GM21576 (cell line): ENCODE results near the gene ASF1A.
A peak's percentile ranks its signal among the peaks of the same experiment; 100 is the strongest.

Experiments
- ATAC-seq: cut with Tn5 transposase; IDR thresholded peaks from one replicate; pipeline ENCODE4 v1.9.1; 2021; ENCODE audit warnings: mild to moderate bottlenecking, moderate library complexity; ENCODE audit not compliant: unreplicated experiment

Gene ASF1A

DNA sequence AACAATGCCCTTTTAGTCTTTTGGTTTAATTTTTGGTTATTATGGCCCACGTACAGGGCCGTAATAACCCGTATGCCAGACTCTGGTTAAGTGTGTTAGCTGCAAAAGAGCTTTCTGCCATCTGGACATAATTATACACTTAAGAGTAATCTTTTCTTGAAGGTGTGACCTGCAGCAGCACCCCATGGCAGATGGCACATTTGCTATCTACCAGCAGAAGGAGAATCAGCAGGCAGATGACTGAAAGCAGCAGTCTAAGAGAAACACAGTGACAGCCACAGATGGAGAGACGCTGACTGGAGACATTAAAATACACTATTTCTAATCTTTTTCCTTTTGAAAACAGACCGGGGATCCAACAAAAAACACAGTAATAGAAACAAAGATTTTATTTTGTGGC lies 18.7 kb downstream of the ASF1A start:
- no peak for ATAC-seq

GRCh38 chr6:118913161-118913560 lies 19.2 kb downstream of the ASF1A start:
- ATAC-seq, result no peak

- no peak for ATAC-seq
Measured at GRCh38 chr6:118914598-118914997, 20.6 kb downstream of the ASF1A start.

GRCh38 chr6:118917546-118918328 lies 23.8 kb downstream of the ASF1A start:
- ATAC-seq, result no peak

- no peak for ATAC-seq
Measured at GRCh38 chr6:118918329-118918725, 24.4 kb downstream of the ASF1A start.

DNA sequence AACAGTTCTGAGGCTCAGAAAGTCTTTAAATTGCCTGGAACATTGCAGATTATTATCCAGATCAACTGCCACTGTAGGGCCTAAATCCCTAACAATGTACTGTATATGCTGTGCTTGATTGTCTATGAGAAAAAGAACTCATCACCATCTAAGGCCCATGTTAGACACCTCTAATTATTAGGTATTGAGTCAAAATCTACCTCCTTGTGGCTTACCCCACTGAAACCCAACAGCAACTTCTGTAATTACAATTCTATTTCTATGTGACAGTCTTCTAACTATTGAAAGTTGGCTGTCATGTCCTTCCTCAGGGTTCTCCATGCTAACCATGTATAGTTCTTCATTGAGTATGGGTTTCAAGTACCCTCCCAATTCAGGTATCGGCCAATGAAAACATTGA lies 27.1 kb downstream of the ASF1A start:
- no peak for ATAC-seq

DNA sequence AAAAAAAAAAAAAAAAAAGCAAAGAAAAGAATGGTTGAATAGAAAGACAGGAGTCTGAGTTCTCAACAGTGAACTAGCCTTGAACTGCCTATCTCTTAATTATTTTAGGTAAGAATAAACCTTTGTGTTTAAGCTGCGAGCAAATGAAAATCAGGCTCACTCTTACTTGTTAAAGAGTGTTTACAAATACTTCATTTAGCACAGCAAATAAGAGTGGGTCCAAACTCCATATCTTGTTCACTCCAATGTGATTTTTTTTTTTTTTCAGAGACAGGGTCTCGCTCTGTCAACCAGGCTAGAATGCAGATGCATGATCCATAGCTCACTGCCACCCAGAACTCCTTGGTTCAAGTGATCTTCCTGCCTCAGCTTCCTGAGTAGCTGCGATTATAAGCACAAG lies 29.1 kb downstream of the ASF1A start:
- no peak for ATAC-seq

GRCh38 chr6:118930680-118931079 lies 36.7 kb downstream of the ASF1A start:
- ATAC-seq, result no peak

DNA sequence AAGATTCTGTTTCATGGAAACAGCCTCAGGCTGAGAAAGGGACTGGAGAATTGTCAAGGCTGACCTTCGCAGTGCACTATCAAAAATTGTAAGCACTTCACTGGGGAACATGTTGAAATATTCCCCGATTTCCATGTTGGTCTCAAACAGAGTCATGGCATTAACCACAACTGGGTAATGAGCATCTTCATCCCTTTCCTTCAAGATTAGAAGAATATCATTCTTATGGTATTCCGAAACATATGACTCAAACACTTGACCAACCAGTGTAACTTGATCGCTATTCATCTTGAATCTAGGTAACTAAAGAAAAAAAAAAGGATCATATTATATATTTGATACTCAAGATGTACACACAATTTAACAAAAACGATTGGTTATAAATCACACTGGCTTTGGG lies 37.5 kb downstream of the ASF1A start:
- no peak for ATAC-seq

DNA sequence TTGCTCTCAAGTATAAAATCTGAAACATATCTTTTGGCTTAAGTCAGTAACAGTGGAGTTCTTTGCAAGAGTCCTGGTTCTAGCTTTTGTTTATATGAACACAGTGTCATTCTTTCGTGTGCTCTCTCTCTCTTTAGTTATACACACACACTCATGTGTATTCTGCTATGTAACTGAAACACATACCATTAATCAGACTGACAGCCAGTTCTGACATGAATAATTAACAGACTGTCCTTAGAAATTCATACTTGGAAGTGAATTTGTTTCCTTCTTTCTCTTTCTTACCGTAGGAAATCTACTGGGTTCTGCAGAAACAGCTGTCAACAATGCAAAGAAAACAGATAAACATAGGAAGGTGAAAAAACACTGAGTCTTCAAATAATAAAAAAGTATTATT lies 38.5 kb downstream of the ASF1A start:
- no peak for ATAC-seq

- peak; percentile 1 for ATAC-seq
Measured at GRCh38 chr6:118933855-118934460, 40.0 kb downstream of the ASF1A start.

DNA sequence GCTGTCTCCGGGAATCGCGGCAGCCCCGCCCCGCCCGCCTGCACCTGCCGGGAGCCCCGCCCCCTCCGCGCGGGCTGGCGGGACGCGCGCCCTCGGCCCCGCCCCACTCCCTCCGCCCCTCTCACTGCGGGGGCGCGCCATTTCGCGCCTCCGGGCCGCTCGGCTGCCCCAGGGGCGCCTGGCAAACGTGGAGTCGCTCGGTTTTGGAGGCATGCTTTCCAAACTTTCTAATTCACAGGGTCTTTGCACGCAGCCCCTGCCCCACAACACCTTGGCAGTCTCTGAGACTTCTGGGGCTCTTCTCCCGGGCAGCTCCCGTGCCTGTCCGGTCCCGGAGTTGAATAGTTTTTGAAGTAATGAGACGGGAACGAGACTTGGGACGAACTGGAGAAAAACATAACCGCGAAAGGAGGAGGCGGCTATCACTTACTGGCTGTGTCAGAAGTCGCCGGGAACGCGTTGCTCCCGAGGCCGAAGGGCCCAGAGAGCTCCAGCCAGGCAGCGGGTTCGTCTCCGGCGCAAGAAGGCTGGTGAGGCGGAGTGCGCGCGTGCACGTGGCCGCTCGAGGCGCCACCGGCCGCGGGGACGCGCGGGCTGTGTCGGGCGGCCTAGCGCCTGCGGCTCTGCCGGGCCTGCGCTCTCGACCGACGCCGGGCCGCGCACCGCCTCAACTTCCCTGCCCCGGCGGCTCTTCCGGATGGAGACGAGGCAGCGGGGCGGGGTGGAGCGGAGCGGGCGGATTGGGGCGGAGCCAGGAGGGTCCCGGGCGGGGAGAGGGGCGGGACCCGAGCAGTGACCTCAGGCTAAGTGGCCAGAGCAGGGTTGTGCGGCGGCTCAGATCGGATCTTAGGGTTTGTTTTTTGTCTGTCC lies 40.7 kb downstream of the ASF1A start, which contains the start of gene MCM9:
Gene MCM9 (minus strand): TSS at position 699 of the 870 bp plus-strand sequence. CDS start 3,436 bp downstream, outside the sequence.
- ATAC-seq, result peak; percentile 94

- ATAC-seq, result peak; percentile 1
Measured at GRCh38 chr6:118935331-118935668, 41.3 kb downstream of the ASF1A start.

GRCh38 chr6:118935978-118936703 lies 42.2 kb downstream of the ASF1A start:
- ATAC-seq, result no peak

DNA sequence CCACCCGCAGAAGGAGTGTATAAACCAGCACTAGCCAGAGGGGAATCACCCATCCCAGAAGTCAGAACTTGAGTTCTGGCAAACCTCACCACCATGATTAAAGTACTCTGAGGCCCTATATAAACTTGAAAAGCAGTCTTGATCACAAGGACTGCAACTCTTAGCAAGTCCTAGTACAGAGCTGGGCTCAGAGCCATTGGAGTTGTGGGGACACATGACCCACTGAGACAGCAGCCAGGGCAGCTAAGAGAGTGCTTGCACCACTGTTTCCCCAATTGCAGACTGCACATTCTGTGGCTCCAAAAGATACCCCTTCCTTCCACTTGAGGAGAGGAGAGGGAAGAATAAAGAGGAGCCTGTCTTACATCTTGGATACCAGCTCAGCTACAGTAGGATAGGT lies 45.7 kb downstream of the ASF1A start:
- ATAC-seq, result no peak

- no peak for ATAC-seq
Measured at GRCh38 chr6:118940770-118941169, 46.8 kb downstream of the ASF1A start.

- no peak for ATAC-seq
Measured at GRCh38 chr6:118945217-118945616, 51.3 kb downstream of the ASF1A start.

DNA sequence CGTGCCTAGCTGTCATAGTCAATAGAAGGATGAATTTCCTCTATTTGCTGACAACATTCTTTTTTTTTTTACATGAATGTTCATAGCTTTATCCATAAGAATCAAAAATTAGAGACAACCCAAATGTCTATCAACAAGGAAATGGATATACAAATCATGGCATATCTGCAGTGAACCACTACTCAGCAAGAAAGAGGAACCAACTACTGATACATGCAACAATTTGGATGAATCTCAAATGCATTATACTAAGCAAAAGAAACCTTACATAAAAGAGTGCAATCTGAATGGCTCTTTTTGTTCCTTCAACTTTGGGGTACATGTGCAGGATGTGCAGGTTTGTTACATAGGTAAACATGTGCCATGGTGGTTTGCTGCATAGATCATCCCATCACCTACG lies 58.7 kb downstream of the ASF1A start:
- no peak for ATAC-seq

- ATAC-seq, result no peak
Measured at GRCh38 chr6:118953391-118953790, 59.4 kb downstream of the ASF1A start.
